K562 treated with DMSO at 1 percent for 48 hours (cell line): Measurements from ENCODE around the gene PDGFRB. TPM values are rescaled to one million over a fixed set of nuclear protein-coding genes. Genes with fewer than 3 reads are reported as not detected.

Source experiments
- total RNA-seq: library from RNA; unstranded; fragments of 300-600 nt; gene quantifications from 2 replicates; pipeline ENCODE4 v1.2.3, GENCODE V29; 2022; ENCODE audit warnings: low replicate concordance; ENCODE audit errors: extremely low read depth

PDGFRB gene
- total RNA-seq, result not detected in 2 replicates

DNA sequence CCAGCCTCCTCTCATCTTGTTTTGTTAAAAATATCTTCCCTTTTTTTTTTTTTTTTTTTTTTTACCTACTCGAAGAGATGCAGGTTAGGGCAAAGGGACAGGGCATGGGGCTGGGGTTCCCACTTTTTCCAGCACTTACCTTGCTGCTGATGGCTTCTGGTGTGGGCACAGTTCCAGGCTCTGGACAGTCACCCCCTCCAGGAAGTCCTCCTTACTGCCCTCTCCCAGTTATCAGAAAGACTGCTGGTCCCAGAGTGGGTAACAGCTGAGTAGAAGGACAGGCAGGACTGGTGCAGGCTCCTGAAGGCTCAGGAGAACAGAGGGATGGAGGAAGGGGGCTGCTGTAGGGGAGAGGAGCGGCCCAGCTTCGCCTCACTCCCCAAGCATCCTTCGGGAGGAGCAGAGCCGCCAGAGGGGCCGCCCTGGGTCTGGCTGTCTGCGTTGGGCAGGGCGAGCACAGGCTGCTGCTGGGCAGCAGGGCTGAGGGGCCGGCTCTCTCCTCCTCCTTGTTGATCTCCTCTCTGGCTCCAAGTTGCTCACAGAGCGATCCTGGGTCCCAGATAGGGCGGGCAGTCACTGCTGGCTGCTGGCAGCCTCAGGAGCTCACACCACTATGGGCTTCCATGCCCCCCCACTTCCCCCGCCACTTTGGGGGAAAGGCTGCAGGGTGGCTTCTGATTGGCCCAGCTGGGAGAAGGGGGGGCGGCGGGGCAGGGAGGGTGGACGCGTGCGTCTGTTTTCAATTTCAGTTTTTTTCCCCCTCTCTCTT, at the start of gene PDGFRB:
PDGFRB (minus strand) TSS at position 588 of the 769 bp plus-strand sequence. CDS start 18,798 bp downstream, outside the sequence.

DNA sequence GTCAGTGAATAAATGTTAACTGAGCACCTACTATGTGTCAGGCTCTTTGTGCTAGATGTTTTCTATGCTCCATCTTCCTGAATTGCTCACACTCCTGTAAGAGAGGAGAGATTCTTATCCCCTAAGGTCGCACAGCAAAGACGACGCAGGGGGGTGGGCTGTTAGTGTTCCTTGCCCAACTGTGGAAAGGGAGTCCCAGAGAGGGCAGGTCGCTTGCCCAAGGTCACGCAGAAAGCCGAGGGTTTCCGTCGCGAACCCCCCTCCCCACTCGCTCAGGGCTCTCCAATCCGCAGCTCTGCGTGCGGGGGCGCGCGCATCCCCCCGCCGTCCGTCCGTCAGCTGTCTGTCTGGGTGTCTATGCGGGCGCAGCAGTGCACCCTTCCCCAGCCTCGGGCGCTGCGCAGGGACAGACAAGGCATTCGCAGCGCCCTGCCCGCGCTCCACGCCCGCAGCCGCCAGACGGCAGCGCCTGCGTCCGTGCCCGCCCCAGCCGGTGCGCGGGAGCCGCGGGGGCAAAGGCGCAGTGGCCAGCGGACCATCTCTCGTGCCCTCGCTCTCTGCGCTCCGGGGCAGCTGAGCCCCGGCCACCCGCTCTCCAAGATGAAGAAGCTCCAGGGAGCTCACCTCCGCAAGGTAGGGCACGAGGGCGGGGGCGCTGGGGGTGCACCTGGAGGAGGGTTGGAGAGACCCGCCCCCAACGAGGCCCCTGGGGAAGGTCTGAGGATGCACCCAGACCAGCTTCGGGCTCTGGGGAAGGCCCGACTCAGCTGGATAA, 34.3 kb upstream of the PDGFRB start, which contains the start of gene SLC6A7:
SLC6A7 (plus strand) TSS at position 335 of the 775 bp plus-strand sequence; CDS start at position 601, 266 bp downstream.

DNA sequence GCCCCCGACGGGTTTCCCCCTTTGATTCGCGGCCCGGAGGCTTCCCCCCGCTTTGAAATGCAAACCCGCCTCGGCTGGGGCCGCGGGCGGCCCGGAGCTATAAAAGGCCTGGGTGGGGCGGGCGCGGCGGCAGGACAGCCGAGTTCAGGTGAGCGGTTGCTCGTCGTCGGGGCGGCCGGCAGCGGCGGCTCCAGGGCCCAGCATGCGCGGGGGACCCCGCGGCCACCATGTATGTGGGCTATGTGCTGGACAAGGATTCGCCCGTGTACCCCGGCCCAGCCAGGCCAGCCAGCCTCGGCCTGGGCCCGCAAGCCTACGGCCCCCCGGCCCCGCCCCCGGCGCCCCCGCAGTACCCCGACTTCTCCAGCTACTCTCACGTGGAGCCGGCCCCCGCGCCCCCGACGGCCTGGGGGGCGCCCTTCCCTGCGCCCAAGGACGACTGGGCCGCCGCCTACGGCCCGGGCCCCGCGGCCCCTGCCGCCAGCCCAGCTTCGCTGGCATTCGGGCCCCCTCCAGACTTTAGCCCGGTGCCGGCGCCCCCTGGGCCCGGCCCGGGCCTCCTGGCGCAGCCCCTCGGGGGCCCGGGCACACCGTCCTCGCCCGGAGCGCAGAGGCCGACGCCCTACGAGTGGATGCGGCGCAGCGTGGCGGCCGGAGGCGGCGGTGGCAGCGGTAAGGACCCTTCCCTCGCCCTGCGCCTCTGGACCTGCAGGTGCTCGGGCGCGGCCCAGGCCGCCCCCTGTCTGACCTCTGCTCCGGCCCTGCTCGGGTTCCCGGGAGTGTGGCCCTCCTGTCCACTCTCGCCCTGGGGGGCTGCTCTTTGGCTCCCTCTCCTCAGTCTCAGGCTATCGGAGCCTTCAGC, 11.2 kb upstream of the PDGFRB start, which contains the start of gene CDX1:
CDX1 (plus strand) TSS at position 129 of the 862 bp plus-strand sequence; CDS start at position 228, 99 bp downstream.

DNA sequence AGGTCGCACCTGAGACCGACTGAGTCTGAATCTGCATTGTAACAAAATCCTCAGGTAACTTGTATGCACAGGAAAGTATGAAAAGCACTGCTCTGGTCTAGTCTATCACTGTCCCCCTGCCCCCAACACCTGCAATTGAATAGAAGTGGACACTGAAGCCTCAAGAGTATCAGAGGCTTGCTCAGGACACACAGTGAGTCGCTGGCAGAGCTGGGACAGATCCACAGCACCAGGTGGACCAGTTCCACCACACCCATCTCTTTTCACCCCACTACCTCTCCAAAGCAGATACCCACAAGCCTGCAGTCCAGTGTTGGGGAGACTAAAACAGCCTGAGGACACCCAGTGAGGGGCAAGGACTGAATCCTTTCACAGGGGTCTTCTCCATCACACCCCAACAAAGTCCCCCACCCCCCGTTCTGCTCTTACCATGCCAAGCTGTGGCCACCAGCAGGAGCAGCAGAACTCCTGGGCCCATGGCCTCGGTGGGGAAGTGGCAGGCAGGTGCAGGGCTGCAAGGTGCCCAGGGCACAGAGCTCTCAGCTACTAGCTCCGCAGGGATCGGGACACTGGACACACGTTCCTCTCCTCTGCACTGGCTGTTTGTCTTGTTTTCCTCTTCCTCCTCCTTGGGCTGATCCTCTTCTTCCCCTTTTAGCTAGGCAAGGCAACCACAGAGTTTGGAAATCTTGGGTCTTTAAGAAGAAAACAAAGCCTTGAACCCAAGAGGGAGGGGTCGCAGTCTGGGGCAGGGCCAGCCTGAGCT, 69.5 kb downstream of the PDGFRB start, which contains the start of gene CSF1R:
CSF1R (minus strand) TSS at position 605 of the 766 bp plus-strand sequence; CDS start at position 478, 127 bp downstream.

Other genes starting within 250 kb of the PDGFRB start
- gene PDE6A, start 211.1 kb downstream of the PDGFRB start, total RNA-seq, result not detected in 2 replicates
- not detected in 2 replicates for gene SLC26A2, start 195.1 kb downstream of the PDGFRB start, total RNA-seq
- gene TIGD6, start 155.2 kb downstream of the PDGFRB start, total RNA-seq, result not detected in 2 replicates
- gene HMGXB3, start 155.1 kb downstream of the PDGFRB start, total RNA-seq, result not detected in 2 replicates
- not detected in 2 replicates for gene CSF1R, start 69.3 kb downstream of the PDGFRB start, total RNA-seq
- not detected in 2 replicates for gene CDX1, start 10.9 kb upstream of the PDGFRB start, total RNA-seq
- not detected in 2 replicates for gene SLC6A7, start 34.2 kb upstream of the PDGFRB start, total RNA-seq
- gene CAMK2A, start 133.9 kb upstream of the PDGFRB start, total RNA-seq, result not detected in 2 replicates
- not detected in 2 replicates for gene ARSI, start 147.1 kb upstream of the PDGFRB start, total RNA-seq
- gene TCOF1, start 201.9 kb upstream of the PDGFRB start, total RNA-seq, result not detected in 2 replicates